ENCODE results near the gene CDCA4.

CDCA4 gene

GRCh38 chr14:104989951-104990303, 31.0 kb downstream of the CDCA4 start:
- Mint-ChIP-seq H3K4me3 (no peak overlapping the region), H3K9me3 (no peaks in the 10 kb centered on the region), H3K27ac (no peak overlapping the region), H3K27me3 (peaks cover 0 to 3% of the 10 kb centered on the region in 2 donors), H3K4me1 (peaks cover 9 to 11% of the 10 kb centered on the region in 2 donors), H3K36me3 (peaks cover 17 to 36% of the 10 kb centered on the region in 2 donors)
- DNase-seq = no peak
- no peak for ATAC-seq (replicated peaks)

GRCh38 chr14:104989236-104989950, 31.5 kb downstream of the CDCA4 start:
- ATAC-seq (replicated peaks) (no peak), DNase-seq (no peak)
- Mint-ChIP-seq H3K4me1 (peaks cover 14 to 16% of the 10 kb centered on the region in 2 donors), H3K27ac (no peak overlapping the region), H3K27me3 (peaks cover 0 to 3% of the 10 kb centered on the region in 2 donors), H3K36me3 (peaks cover 12 to 32% of the 10 kb centered on the region in 2 donors), H3K4me3 (no peak overlapping the region), H3K9me3 (peaks cover 0 to 2% of the 10 kb centered on the region in 2 donors)

GRCh38 chr14:104986487-104987164, 34.3 kb downstream of the CDCA4 start:
- Mint-ChIP-seq H3K4me1 (peaks cover 16 to 18% of the 10 kb centered on the region in 2 donors), H3K27me3 (peaks cover 0 to 3% of the 10 kb centered on the region in 2 donors), H3K27ac (peak overlapping the region; percentile 80), H3K4me3 (peak overlapping the region; percentile 75 to 86), H3K9me3 (peaks cover 0 to 2% of the 10 kb centered on the region in 2 donors), H3K36me3 (peaks cover 0 to 8% of the 10 kb centered on the region in 2 donors)
- no peak for ATAC-seq (replicated peaks)
- DNase-seq = no peak

- H3K27ac Mint-ChIP-seq = peak within 1 kb of the TSS; percentile 85
- H3K9me3 Mint-ChIP-seq = peaks cover 0 to 2% of the 10 kb centered on the region in 2 donors
- peak within 1 kb of the TSS; percentile 75 to 86 for H3K4me3 Mint-ChIP-seq
- peak; percentile 86 for DNase-seq
- H3K36me3 Mint-ChIP-seq = peaks cover 0 to 8% of the 10 kb centered on the region in 2 donors
- H3K27me3 Mint-ChIP-seq = peaks cover 0 to 3% of the 10 kb centered on the region in 2 donors
- peak; percentile 98 to 99 for ATAC-seq (replicated peaks)
- peaks cover 16 to 18% of the 10 kb centered on the region in 2 donors for H3K4me1 Mint-ChIP-seq
Observed at GRCh38 chr14:104985675-104986486, 35.0 kb downstream of the CDCA4 start, which contains the start of gene CLBA1. TSS of gene CLBA1 (plus strand) at chr14:104985788. CDS start at chr14:104986432, 644 bp downstream.

- DNase-seq = no peak
- Mint-ChIP-seq H3K27ac (peak overlapping the region; percentile 85), H3K27me3 (peaks cover 3 to 11% of the 10 kb centered on the region in 2 donors), H3K4me1 (peaks cover 18 to 20% of the 10 kb centered on the region in 2 donors), H3K36me3 (peaks cover 0 to 4% of the 10 kb centered on the region in 2 donors), H3K9me3 (peaks cover 0 to 2% of the 10 kb centered on the region in 2 donors), H3K4me3 (peak overlapping the region; percentile 74 to 86)
- ATAC-seq (replicated peaks) = no peak
Observed at GRCh38 chr14:104984056-104984894, 36.6 kb downstream of the CDCA4 start.

- no peak overlapping the region for H3K4me3 Mint-ChIP-seq
- peaks cover 0 to 2% of the 10 kb centered on the region in 2 donors for H3K9me3 Mint-ChIP-seq
- peaks cover 11 to 16% of the 10 kb centered on the region in 2 donors for H3K27me3 Mint-ChIP-seq
- ATAC-seq (replicated peaks) (no peak), DNase-seq (no peak)
- peaks cover 18 to 22% of the 10 kb centered on the region in 2 donors for H3K4me1 Mint-ChIP-seq
- H3K27ac Mint-ChIP-seq = no peak overlapping the region
- peaks cover 0 to 4% of the 10 kb centered on the region in 2 donors for H3K36me3 Mint-ChIP-seq
Observed at GRCh38 chr14:104983231-104983721, 37.6 kb downstream of the CDCA4 start.

- Mint-ChIP-seq H3K9me3 (peaks cover 0 to 2% of the 10 kb centered on the region in 2 donors), H3K4me1 (peaks cover 20 to 23% of the 10 kb centered on the region in 2 donors), H3K27ac (no peak overlapping the region), H3K27me3 (peaks cover 13 to 18% of the 10 kb centered on the region in 2 donors), H3K36me3 (peaks cover 0 to 4% of the 10 kb centered on the region in 2 donors), H3K4me3 (no peak overlapping the region)
- DNase-seq (no peak), ATAC-seq (replicated peaks) (no peak)
Observed at GRCh38 chr14:104982548-104983230, 38.2 kb downstream of the CDCA4 start.

GRCh38 chr14:104981699-104982541, 39.0 kb downstream of the CDCA4 start:
- Mint-ChIP-seq H3K36me3 (no peaks in the 10 kb centered on the region), H3K9me3 (peaks cover 0 to 2% of the 10 kb centered on the region in 2 donors), H3K4me3 (no peak overlapping the region), H3K4me1 (peaks cover 20 to 25% of the 10 kb centered on the region in 2 donors), H3K27ac (no peak overlapping the region), H3K27me3 (peaks cover 18 to 20% of the 10 kb centered on the region in 2 donors)
- ATAC-seq (replicated peaks) (no peak), DNase-seq (no peak)

GRCh38 chr14:104980611-104981531, 40.0 kb downstream of the CDCA4 start:
- no peak for DNase-seq
- Mint-ChIP-seq H3K27ac (no peak overlapping the region), H3K4me1 (peaks cover 19 to 22% of the 10 kb centered on the region in 2 donors), H3K36me3 (no peaks in the 10 kb centered on the region), H3K4me3 (no peak overlapping the region), H3K9me3 (peaks cover 0 to 2% of the 10 kb centered on the region in 2 donors), H3K27me3 (peaks cover 26 to 28% of the 10 kb centered on the region in 2 donors)
- ATAC-seq (replicated peaks) = no peak

GRCh38 chr14:104979758-104980610, 40.9 kb downstream of the CDCA4 start:
- DNase-seq = no peak
- H3K27me3 Mint-ChIP-seq = peaks cover 26 to 28% of the 10 kb centered on the region in 2 donors
- peaks cover 25 to 26% of the 10 kb centered on the region in 2 donors for H3K4me1 Mint-ChIP-seq
- no peak overlapping the region for H3K27ac Mint-ChIP-seq
- no peaks in the 10 kb centered on the region for H3K36me3 Mint-ChIP-seq
- ATAC-seq (replicated peaks) = no peak
- no peak overlapping the region for H3K4me3 Mint-ChIP-seq
- H3K9me3 Mint-ChIP-seq = peaks cover 0 to 2% of the 10 kb centered on the region in 2 donors

Data from stimulated activated naive B cell treated with anti-CD40 and anti-IgM and Interleukin-4, amounts not matched to agents 10 μg/mL and 1 μg/mL and 100 μg/mL, for 72 hours (primary cell).